HepG2 (cell line): ENCODE results near the gene AADACL4. TPM values are rescaled to one million over a fixed set of nuclear protein-coding genes. Genes with fewer than 3 reads are reported as not detected.

Experiments
- ATF1 ChIP-seq: IDR thresholded peaks from 2 replicates; pipeline ENCODE4 v1.6.1; 2016; ENCODE audit warnings: mild to moderate bottlenecking, control low read depth
- CCAR2 ChIP-seq: fragments of 200-400 bp; formaldehyde crosslinking; optimal IDR thresholded peaks from 2 replicates; pipeline ENCODE3; 2018; ENCODE audit warnings: low read depth, mild to moderate bottlenecking, low read length, moderate library complexity
- DZIP1 ChIP-seq: sonication (generic); formaldehyde crosslinking; IDR thresholded peaks from 2 replicates; pipeline ENCODE4 v1.5.0; 2020; ENCODE audit warnings: mild to moderate bottlenecking, missing genetic modification reagents
- FOXA3 ChIP-seq: IDR thresholded peaks from 2 replicates; pipeline ENCODE4 v1.6.1; 2016; ENCODE audit warnings: missing genetic modification reagents, missing compliant biosample characterization
- HHEX ChIP-seq: IDR thresholded peaks from 2 replicates; pipeline ENCODE4 v1.6.1; 2016; ENCODE audit warnings: control low read depth
- HIVEP1 ChIP-seq: sonication (generic); formaldehyde crosslinking; IDR thresholded peaks from 2 replicates; pipeline ENCODE4 v1.4.0; 2020; ENCODE audit warnings: mild to moderate bottlenecking, missing genetic modification reagents
- HOXA3 ChIP-seq: sonication (generic); formaldehyde crosslinking; IDR thresholded peaks from 2 replicates; pipeline ENCODE4 v1.5.0; 2020; ENCODE audit warnings: missing genetic modification reagents
- KDM2A ChIP-seq: sonication (generic); formaldehyde crosslinking; IDR thresholded peaks from 2 replicates; pipeline ENCODE4 v1.4.0; 2020; ENCODE audit warnings: low read depth, missing genetic modification reagents, borderline replicate concordance
- MXI1 ChIP-seq: IDR thresholded peaks from 3 replicates; pipeline ENCODE4 v1.6.1; 2012; ENCODE audit warnings: low read depth, low read length, inconsistent platforms, borderline replicate concordance
- NCOA2 ChIP-seq: sonication (generic); formaldehyde crosslinking; IDR thresholded peaks from 2 replicates; pipeline ENCODE4 v1.8.0; 2022; ENCODE audit warnings: inconsistent platforms
- PBX2 ChIP-seq: IDR thresholded peaks from 2 replicates; pipeline ENCODE4 v1.6.1; 2016; ENCODE audit warnings: control low read depth
- PHF20 ChIP-seq: sonication (generic); formaldehyde crosslinking; IDR thresholded peaks from 2 replicates; pipeline ENCODE4 v1.5.0; 2020; ENCODE audit warnings: mild to moderate bottlenecking, missing genetic modification reagents
- RBFOX2 ChIP-seq: fragments of 200-400 bp; formaldehyde crosslinking; IDR thresholded peaks from 2 replicates; pipeline ENCODE4 v1.6.1; 2017; ENCODE audit warnings: low read depth, mild to moderate bottlenecking, low read length
- RBM22 ChIP-seq: fragments of 200-400 bp; formaldehyde crosslinking; optimal IDR thresholded peaks from 2 replicates; pipeline ENCODE3; 2017; ENCODE audit warnings: mild to moderate bottlenecking, low read length, moderate library complexity
- RXRB ChIP-seq: IDR thresholded peaks from 2 replicates; pipeline ENCODE4 v1.6.1; 2016; ENCODE audit warnings: borderline replicate concordance, missing genetic modification reagents, missing compliant biosample characterization
- SMAD9 ChIP-seq: sonication (generic); formaldehyde crosslinking; IDR thresholded peaks from 2 replicates; pipeline ENCODE4 v1.5.1; 2020; ENCODE audit warnings: mild to moderate bottlenecking, missing genetic modification reagents
- SOX6 ChIP-seq, 2 experiments: fragments of 450-650 bp in 1 of 2; sonication (generic) in 1 of 2; formaldehyde crosslinking in 1 of 2; IDR thresholded peaks; 2 replicates each; pipeline versions ENCODE4 v1.4.0 to v1.6.1; 2017 to 2020; ENCODE audit warnings: antibody characterized with exemption in 1 of 2, mild to moderate bottlenecking in 1 of 2, missing genetic modification reagents in 1 of 2
- YY1 ChIP-seq: IDR thresholded peaks from 2 replicates; pipeline ENCODE4 v1.6.1; 2011; ENCODE audit warnings: low read length, low read depth, moderate library complexity, mild to moderate bottlenecking; ENCODE audit not compliant: insufficient read depth, insufficient replicate concordance
- ZFX ChIP-seq: sonication (generic); formaldehyde crosslinking; IDR thresholded peaks from 2 replicates; pipeline ENCODE4 v1.4.0; 2020; ENCODE audit warnings: mild to moderate bottlenecking, low read depth, missing genetic modification reagents, moderate library complexity
- ZMAT3 ChIP-seq: sonication (generic); formaldehyde crosslinking; conservative IDR thresholded peaks from 2 replicates; pipeline ENCODE4 v1.7.0; 2021; ENCODE audit warnings: missing genetic modification reagents
- ZNF317 ChIP-seq: sonication (generic); formaldehyde crosslinking; IDR thresholded peaks from 2 replicates; pipeline ENCODE4 v1.5.0; 2020; ENCODE audit warnings: mild to moderate bottlenecking, missing genetic modification reagents
- ZNF331 ChIP-seq: sonication (generic); formaldehyde crosslinking; IDR thresholded peaks from 2 replicates; pipeline ENCODE4 v1.4.0; 2020; ENCODE audit warnings: missing genetic modification reagents
- ZNF335 ChIP-seq: sonication (generic); formaldehyde crosslinking; IDR thresholded peaks from 2 replicates; pipeline ENCODE4 v1.4.0; 2020; ENCODE audit warnings: missing genetic modification reagents
- ZNF343 ChIP-seq: sonication (generic); formaldehyde crosslinking; IDR thresholded peaks from 2 replicates; pipeline ENCODE4 v1.4.0; 2020; ENCODE audit warnings: mild to moderate bottlenecking, missing genetic modification reagents
- ZNF549 ChIP-seq: sonication (generic); formaldehyde crosslinking; IDR thresholded peaks from 2 replicates; pipeline ENCODE4 v1.5.0; 2020; ENCODE audit warnings: missing genetic modification reagents
- ZNF567 ChIP-seq: sonication (generic); formaldehyde crosslinking; IDR thresholded peaks from 2 replicates; pipeline ENCODE4 v1.8.1; 2023; ENCODE audit warnings: mild to moderate bottlenecking, missing genetic modification reagents, borderline replicate concordance
- ZNF709 ChIP-seq: sonication (generic); formaldehyde crosslinking; IDR thresholded peaks from 2 replicates; pipeline ENCODE4 v1.5.0; 2020; ENCODE audit warnings: mild to moderate bottlenecking, missing genetic modification reagents
- ZNF782 ChIP-seq: sonication (generic); formaldehyde crosslinking; IDR thresholded peaks from 2 replicates; pipeline ENCODE4 v1.4.0; 2020; ENCODE audit warnings: missing genetic modification reagents, mild to moderate bottlenecking, borderline replicate concordance
- ZNF879 ChIP-seq: sonication (generic); formaldehyde crosslinking; IDR thresholded peaks from 2 replicates; pipeline ENCODE4 v1.8.1; 2023; ENCODE audit warnings: missing genetic modification reagents
- ZNF891 ChIP-seq: sonication (generic); formaldehyde crosslinking; IDR thresholded peaks from 2 replicates; pipeline ENCODE4 v1.5.0; 2020; ENCODE audit warnings: mild to moderate bottlenecking, missing genetic modification reagents
- polyA plus RNA-seq, 8 experiments: library from polyadenylated mRNA; depleted of rRNA in 3 of 8; stranded (reverse) in 7 of 8; unstranded in 1 of 8; fragments of >200 nt; fragmentation: Illumina TruSeq in 4 of 8; extraction: Trizol in 4 of 8; gene quantifications; 2 replicates each; pipeline versions ENCODE4 v1.2.1 to v1.2.3, GENCODE V29; 2011 to 2016; ENCODE audit warnings: low read depth in 4 of 8, missing spikeins in 1 of 8, mixed read lengths in 1 of 8; ENCODE audit not compliant: insufficient read depth in 1 of 8
- total RNA-seq, 5 experiments: library from RNA; depleted of rRNA; stranded (reverse); fragments of >200 nt; fragmentation: Illumina TruSeq; extraction: Trizol; gene quantifications; 2 replicates each; pipeline ENCODE4 v1.2.3, GENCODE V29; 2016; ENCODE audit warnings: low read depth in 1 of 5

Gene AADACL4
- total and polyA plus RNA-seq, 2 of the 13 experiments (the other 11 are each of a cell fraction or from before 2014, with no cell fraction given): not detected

GRCh38 chr1:12617901-12618660 is 25.8 kb upstream of the AADACL4 start, which contains the start of gene DHRS3 (continued):
- TF ChIP-seq PBX2 (CRISPR knock-in tag) (peak; percentile 79), SOX6 (IDR thresholded peaks at IDR 0.05) (no peak), SOX6 (CRISPR knock-in tag; IDR thresholded peaks at IDR 0.05) (peak; percentile 58), RBM22 (no peak), ATF1 (no peak), ZNF709 (CRISPR knock-in tag) (peak; percentile 75), ZNF335 (CRISPR knock-in tag) (no peak), ZNF782 (CRISPR knock-in tag) (no peak), RXRB (CRISPR knock-in tag) (peak; percentile 26; the same call in 1 of the 2 replicates), ZNF567 (CRISPR knock-in tag) (no peak; the same call in 1 of the 2 replicates), YY1 (peak; percentile 53), ZNF891 (CRISPR knock-in tag) (peak; percentile 23; the same call in 1 of the 2 replicates), MXI1 (peak; percentile 10; the same call in 1 of the 3 replicates), ZMAT3 (peak; percentile 61; the same call in 1 of the 2 replicates), ZFX (CRISPR knock-in tag) (peak; percentile 51), FOXA3 (CRISPR knock-in tag) (no peak), PHF20 (CRISPR knock-in tag) (no peak), ZNF317 (peak; percentile 55; the same call in 1 of the 2 replicates), ZNF549 (CRISPR knock-in tag) (no peak), SMAD9 (CRISPR knock-in tag) (no peak), HIVEP1 (CRISPR knock-in tag) (peak; percentile 65; the same call in 1 of the 2 replicates), ZNF879 (CRISPR knock-in tag) (peak; percentile 9; the same call in 1 of the 2 replicates), ZNF331 (CRISPR knock-in tag) (peak; percentile 41), ZNF343 (CRISPR knock-in tag) (no peak), DZIP1 (CRISPR knock-in tag) (peak; percentile 74; the same call in 1 of the 2 replicates), NCOA2 (no peak), RBFOX2 (peak; percentile 99), HOXA3 (CRISPR knock-in tag) (peak; percentile 33), HHEX (CRISPR knock-in tag) (no peak), KDM2A (peak; percentile 76; the same call in 1 of the 2 replicates), CCAR2 (no peak)
